HEK293T (cell line): ENCODE data around the gene FAM81A.

Source experiments
- BHLHE40 ChIP-seq: fragments of 450-650 bp; IDR thresholded peaks from 2 replicates; pipeline ENCODE4 v1.6.1; 2016; ENCODE audit warnings: mild to moderate bottlenecking, moderate library complexity, borderline replicate concordance
- CTBP1 ChIP-seq: fragments of 450-650 bp; IDR thresholded peaks from 2 replicates; pipeline ENCODE4 v1.6.1; 2016; ENCODE audit warnings: borderline replicate concordance
- FOXA1 ChIP-seq: fragments of 450-650 bp; IDR thresholded peaks from 2 replicates; pipeline ENCODE4 v1.6.1; 2016; ENCODE audit warnings: mild to moderate bottlenecking
- FOXM1 ChIP-seq: fragments of 450-650 bp; IDR thresholded peaks from 2 replicates; pipeline ENCODE4 v1.6.1; 2017; ENCODE audit warnings: mild to moderate bottlenecking, borderline replicate concordance
- HDGF ChIP-seq: fragments of 450-650 bp; IDR thresholded peaks from 2 replicates; pipeline ENCODE4 v1.6.1; 2017; ENCODE audit warnings: antibody characterized with exemption, borderline replicate concordance
- SP1 ChIP-seq: fragments of 450-650 bp; IDR thresholded peaks from 2 replicates; pipeline ENCODE4 v1.6.1; 2017
- SUZ12 ChIP-seq: fragments of 450-650 bp; IDR thresholded peaks from 2 replicates; pipeline ENCODE4 v1.6.1; 2016; ENCODE audit warnings: mild to moderate bottlenecking
- TF ChIP-seq, protein P1 (sequence below): fragments of 450-650 bp; IDR thresholded peaks from 2 replicates; pipeline ENCODE4 v1.6.1; 2016

DNA sequence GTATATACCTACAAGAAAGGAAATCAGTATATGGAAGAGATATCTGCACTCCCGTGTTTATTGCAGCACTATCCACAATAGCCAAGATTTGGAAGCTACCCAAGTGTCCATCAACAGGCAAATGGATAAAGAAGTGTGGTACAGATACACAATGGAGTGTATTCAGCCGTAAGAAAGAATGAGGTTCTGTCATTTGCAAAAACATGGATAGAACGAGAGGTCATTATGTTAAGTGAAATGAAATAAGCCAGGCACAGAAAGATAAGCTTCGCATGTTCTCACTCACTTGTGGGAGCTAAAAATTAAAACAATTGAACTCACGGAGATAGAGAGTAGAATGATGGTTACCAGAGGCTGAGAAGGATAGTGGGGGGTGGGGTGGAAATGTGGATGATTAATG lies 53.1 kb downstream of the FAM81A start:
- TF ChIP-seq HDGF, result no peak
- TF ChIP-seq SUZ12, result no peak
- TF ChIP-seq BHLHE40, result no peak
- no peak for TF ChIP-seq FOXA1
- TF ChIP-seq SP1, result no peak
- TF ChIP-seq, protein P1, sequence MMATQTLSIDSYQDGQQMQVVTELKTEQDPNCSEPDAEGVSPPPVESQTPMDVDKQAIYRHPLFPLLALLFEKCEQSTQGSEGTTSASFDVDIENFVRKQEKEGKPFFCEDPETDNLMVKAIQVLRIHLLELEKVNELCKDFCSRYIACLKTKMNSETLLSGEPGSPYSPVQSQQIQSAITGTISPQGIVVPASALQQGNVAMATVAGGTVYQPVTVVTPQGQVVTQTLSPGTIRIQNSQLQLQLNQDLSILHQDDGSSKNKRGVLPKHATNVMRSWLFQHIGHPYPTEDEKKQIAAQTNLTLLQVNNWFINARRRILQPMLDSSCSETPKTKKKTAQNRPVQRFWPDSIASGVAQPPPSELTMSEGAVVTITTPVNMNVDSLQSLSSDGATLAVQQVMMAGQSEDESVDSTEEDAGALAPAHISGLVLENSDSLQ, result no peak
- TF ChIP-seq CTBP1, result no peak
- TF ChIP-seq FOXM1, result no peak
